GM23248 (cell line): ENCODE results near the gene C1orf116. TPM values are rescaled to one million over a fixed set of nuclear protein-coding genes. Genes with fewer than 3 reads are reported as not detected.

Experiments used
- DNase-seq: peaks from one replicate; pipeline ENCODE4 v3.0.0-alpha.2; 2015
- H2AFZ ChIP-seq: fragments of 200-600 bp; sonication (generic); 2 replicates; pipeline ENCODE4 v1.6.1; 2016; ENCODE audit warnings: antibody characterized with exemption
- H3F3A ChIP-seq: fragments of 200-600 bp; sonication (generic); 2 replicates; pipeline ENCODE4 v1.6.1; 2016; ENCODE audit warnings: mild to moderate bottlenecking, antibody characterized with exemption, mixed run types; ENCODE audit not compliant: insufficient read depth
- H3K27ac ChIP-seq: fragments of 200-600 bp; sonication (generic); 2 replicates; pipeline ENCODE4 v1.5.1; 2016; ENCODE audit warnings: mild to moderate bottlenecking
- H3K27me3 ChIP-seq: fragments of 200-600 bp; sonication (generic); replicated peaks from 2 replicates; pipeline ENCODE4 v1.6.1; 2016; ENCODE audit warnings: mild to moderate bottlenecking; ENCODE audit not compliant: insufficient read depth
- H3K36me3 ChIP-seq: fragments of 200-600 bp; sonication (generic); 2 replicates; pipeline ENCODE4 v1.6.1; 2016; ENCODE audit warnings: low read depth, mild to moderate bottlenecking
- H3K4me1 ChIP-seq: fragments of 200-600 bp; sonication (generic); 2 replicates; pipeline ENCODE4 v1.6.1; 2016; ENCODE audit warnings: mild to moderate bottlenecking; ENCODE audit not compliant: insufficient read depth
- H3K4me2 ChIP-seq: fragments of 200-600 bp; sonication (generic); one replicate; pipeline ENCODE4 v1.6.1; 2016; ENCODE audit warnings: mild to moderate bottlenecking; ENCODE audit not compliant: unreplicated experiment
- H3K4me3 ChIP-seq: fragments of 200-600 bp; sonication (generic); 2 replicates; pipeline ENCODE4 v1.5.1; 2016; ENCODE audit warnings: mild to moderate bottlenecking
- H3K79me2 ChIP-seq: fragments of 200-600 bp; sonication (generic); 2 replicates; pipeline ENCODE4 v1.6.1; 2016; ENCODE audit warnings: mild to moderate bottlenecking; ENCODE audit not compliant: insufficient read depth
- H3K9ac ChIP-seq: fragments of 200-600 bp; sonication (generic); 2 replicates; pipeline ENCODE4 v1.6.1; 2016; ENCODE audit warnings: mild to moderate bottlenecking
- H3K9me2 ChIP-seq: fragments of 200-600 bp; sonication (generic); 2 replicates; pipeline ENCODE4 v1.6.1; 2016; ENCODE audit warnings: mixed run types, mild to moderate bottlenecking, moderate library complexity; ENCODE audit not compliant: insufficient read depth
- H3K9me3 ChIP-seq: fragments of 200-600 bp; sonication (generic); one replicate; pipeline ENCODE4 v1.6.1; 2017; ENCODE audit warnings: low read depth
- H4K20me1 ChIP-seq: fragments of 200-600 bp; sonication (generic); 2 replicates; pipeline ENCODE4 v1.6.0; 2016; ENCODE audit not compliant: insufficient read depth
- EZH2 ChIP-seq: fragments of 200-600 bp; sonication (generic); IDR thresholded peaks from 2 replicates; pipeline ENCODE4 v1.6.1; 2018; ENCODE audit warnings: antibody characterized with exemption, mild to moderate bottlenecking; ENCODE audit not compliant: insufficient read depth, poor library complexity, severe bottlenecking
- EZH2phosphoT487 ChIP-seq: fragments of 200-600 bp; sonication (generic); IDR thresholded peaks from 2 replicates; pipeline ENCODE4 v1.6.1; 2018; ENCODE audit warnings: antibody characterized with exemption, moderate library complexity, mild to moderate bottlenecking, low read depth; ENCODE audit not compliant: insufficient read depth
- WGBS, 2 experiments: methylation state at CpG; one replicate each; pipeline ENCODE4 v1.1.6; 2015 to 2017; ENCODE audit warnings: low lambda C conversion rate in 2 of 2, low coverage in 1 of 2; ENCODE audit errors: missing lambda C conversion rate in 2 of 2; 5-methylcytosine and 5-hydroxymethylcytosine counted together
- in situ Hi-C: fragments of 300-500 bp; cut with MboI; formaldehyde crosslinking; loops from 2 replicates; pipeline ENCODE4 v1.15.0; 2020
- polyA plus RNA-seq: library from polyadenylated mRNA; unstranded; fragments of >200 nt; fragmentation: Nextera tagmentation; extraction: Ambion mirVana; gene quantifications from 2 replicates; pipeline ENCODE4 v1.2.1, GENCODE V29; 2016
- total RNA-seq: library from RNA; depleted of rRNA; stranded (reverse); fragments of >200 nt; shearing (Covaris generic); gene quantifications from 2 replicates; pipeline ENCODE4 v1.2.3, GENCODE V29; 2014

C1orf116 gene
- total and polyA plus RNA-seq, 2 experiments from 2014 or later: not detected

DNA sequence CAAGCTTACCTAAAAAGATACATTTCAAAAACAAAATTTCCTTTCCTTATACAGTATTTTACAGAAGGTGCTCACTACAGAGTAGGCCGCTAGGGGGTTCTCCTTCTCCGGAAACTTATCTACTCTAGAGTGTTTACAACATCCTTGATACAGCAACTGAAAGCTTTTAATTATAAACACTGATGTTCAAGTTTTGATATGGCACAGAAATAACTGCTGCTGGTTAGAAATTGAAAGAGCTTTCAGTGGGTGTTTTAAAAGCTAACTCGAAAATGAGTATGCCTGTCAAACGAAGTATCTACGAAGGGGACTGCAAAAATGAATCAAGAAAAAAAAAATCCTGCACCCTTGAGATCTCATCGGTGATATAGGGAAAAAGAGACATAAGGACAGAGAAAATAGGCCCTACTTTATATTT, 17.4 kb upstream of the C1orf116 start:
- Histone ChIP-seq H3K79me2 (peaks cover 57% of the 10 kb centered on the region), H3K27me3 (no peaks in the 10 kb centered on the region), H3K9me3 (no peaks in the 10 kb centered on the region), H3K9me2 (no peaks in the 10 kb centered on the region), H3K36me3 (peaks cover 28% of the 10 kb centered on the region), H3K9ac (peak overlapping the region; percentile 93), H3K4me1 (peaks cover 44% of the 10 kb centered on the region), H3K4me3 (peak overlapping the region; percentile 98), H3F3A (peaks cover 24% of the 10 kb centered on the region), H4K20me1 (no peaks in the 10 kb centered on the region; the same call in 1 of the 2 replicates), H3K27ac (peak overlapping the region; percentile 94), H3K4me2 (peak overlapping the region; percentile 86), H2AFZ (peak overlapping the region; percentile 96)
- in situ Hi-C loops: no loop called here
- peak; percentile 82 for DNase-seq
- WGBS, 2 experiments: 1% methylated on average over 6 of the region's 6 CpGs
- TF ChIP-seq EZH2phosphoT487 (no peak), EZH2 (no peak)

DNA sequence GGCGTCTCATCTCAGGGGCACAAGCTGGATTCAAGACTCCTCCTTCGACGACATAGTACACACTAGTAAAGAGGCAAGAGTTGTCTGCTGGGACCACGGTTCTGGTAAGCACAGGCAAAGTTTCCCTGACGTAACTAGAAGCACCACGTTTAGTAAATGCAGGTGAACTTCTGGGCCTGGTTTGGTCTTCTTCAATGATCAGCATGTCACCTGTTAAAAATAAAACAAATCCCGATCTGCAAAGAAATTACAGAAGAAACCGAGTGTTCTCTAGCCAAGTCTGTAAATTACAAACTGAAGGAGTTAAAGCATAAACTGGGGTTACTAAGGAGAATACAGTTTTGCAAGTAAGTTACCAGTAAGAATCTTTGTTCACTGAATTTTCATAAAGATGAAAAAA, 17.0 kb upstream of the C1orf116 start:
- DNase-seq: no peak
- Histone ChIP-seq H3K4me2 (peak overlapping the region; percentile 86), H3K4me1 (peaks cover 44% of the 10 kb centered on the region), H2AFZ (no peak overlapping the region), H3F3A (peaks cover 23% of the 10 kb centered on the region), H3K9me2 (no peaks in the 10 kb centered on the region), H3K79me2 (peaks cover 62% of the 10 kb centered on the region), H3K9me3 (no peaks in the 10 kb centered on the region), H3K36me3 (peaks cover 28% of the 10 kb centered on the region), H3K4me3 (peak overlapping the region; percentile 98), H3K27me3 (no peaks in the 10 kb centered on the region), H3K9ac (peak overlapping the region; percentile 93), H4K20me1 (no peaks in the 10 kb centered on the region; the same call in 1 of the 2 replicates), H3K27ac (peak overlapping the region; percentile 94; the same call in 1 of the 2 replicates)
- TF ChIP-seq EZH2phosphoT487: no peak
- no peak for TF ChIP-seq EZH2
- 54 to 56% methylated on average over 8 of the region's 8 CpGs for WGBS, 2 experiments
- in situ Hi-C loops: no loop called here

DNA sequence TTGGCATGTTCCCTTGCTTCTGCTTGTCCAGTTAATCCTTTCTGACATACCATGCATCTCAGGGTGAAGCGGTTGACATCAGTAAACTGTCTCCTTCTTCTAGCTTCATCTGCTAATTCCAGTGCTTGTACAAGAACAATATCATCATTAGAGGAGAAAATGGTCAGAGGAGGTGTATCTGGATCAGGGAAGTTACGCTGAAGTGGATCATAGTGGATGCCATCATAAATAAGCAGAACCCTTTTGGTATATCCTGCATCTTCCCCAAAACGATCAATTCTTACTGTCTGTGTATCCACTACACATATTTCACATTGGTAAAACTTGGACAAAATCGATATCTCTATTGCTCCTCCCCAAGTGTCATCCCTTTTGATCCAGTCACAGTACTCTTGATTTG, 16.5 kb upstream of the C1orf116 start:
- Histone ChIP-seq H3K4me1 (peaks cover 44% of the 10 kb centered on the region), H3K27me3 (no peaks in the 10 kb centered on the region), H3F3A (peaks cover 19% of the 10 kb centered on the region), H4K20me1 (no peaks in the 10 kb centered on the region; the same call in 1 of the 2 replicates), H3K27ac (no peak overlapping the region), H3K4me3 (peak overlapping the region; percentile 98; the same call in 1 of the 2 replicates), H3K9me2 (no peaks in the 10 kb centered on the region), H3K36me3 (peaks cover 28% of the 10 kb centered on the region), H3K4me2 (peak overlapping the region; percentile 86), H3K79me2 (peaks cover 66% of the 10 kb centered on the region), H2AFZ (no peak overlapping the region), H3K9ac (peak overlapping the region; percentile 93), H3K9me3 (no peaks in the 10 kb centered on the region)
- in situ Hi-C loops: no loop called here
- 81 to 88% methylated on average over 4 of the region's 4 CpGs for WGBS, 2 experiments
- no peak for DNase-seq
- TF ChIP-seq EZH2phosphoT487: no peak

DNA sequence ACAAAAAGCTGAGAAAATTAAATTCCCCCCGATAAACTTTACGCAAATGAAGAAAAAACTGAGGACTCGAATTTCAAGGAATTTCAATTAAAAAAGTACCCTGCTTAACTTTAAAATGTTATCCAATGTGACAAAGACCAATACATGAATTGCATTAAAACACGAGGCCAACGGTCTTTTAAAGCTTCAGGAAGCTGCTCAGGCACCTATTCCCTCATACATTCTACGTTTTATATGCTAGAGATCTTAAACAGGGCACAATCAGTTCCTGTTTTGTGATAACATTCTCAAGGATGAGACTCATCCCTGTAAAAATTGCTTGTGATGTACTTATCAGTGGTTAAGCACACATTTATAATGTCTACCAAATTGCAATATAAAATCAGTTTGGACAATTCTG, 15.5 kb upstream of the C1orf116 start:
- in situ Hi-C loops: no loop called here
- TF ChIP-seq EZH2phosphoT487 (no peak), EZH2 (no peak)
- no peaks in the 10 kb centered on the region for H3K27me3 ChIP-seq
- H3K4me3 ChIP-seq: no peak overlapping the region
- peaks cover 22% of the 10 kb centered on the region for H3F3A ChIP-seq
- H3K9me3 ChIP-seq: no peaks in the 10 kb centered on the region
- no peaks in the 10 kb centered on the region; the same call in 1 of the 2 replicates for H4K20me1 ChIP-seq
- 0 out of 2 replicates have a peak overlapping the region, but pooled peaks have one; percentile 20 for H3K9ac ChIP-seq
- H3K79me2 ChIP-seq: peaks cover 66% of the 10 kb centered on the region
- H3K9me2 ChIP-seq: no peaks in the 10 kb centered on the region
- DNase-seq: no peak
- peaks cover 44% of the 10 kb centered on the region for H3K4me1 ChIP-seq
- no peak overlapping the region for H2AFZ ChIP-seq
- peaks cover 28% of the 10 kb centered on the region for H3K36me3 ChIP-seq
- WGBS, 2 experiments: 89 to 92% methylated on average over 6 of the region's 6 CpGs
- no peak overlapping the region for H3K4me2 ChIP-seq
- no peak overlapping the region for H3K27ac ChIP-seq
